ENCODE results near the gene AFF2. TPM values are rescaled to one million over a fixed set of nuclear protein-coding genes. Genes with fewer than 3 reads are reported as not detected.

AFF2 gene
- total RNA-seq, 1 donor from 2014 or later: 3.4 TPM

DNA sequence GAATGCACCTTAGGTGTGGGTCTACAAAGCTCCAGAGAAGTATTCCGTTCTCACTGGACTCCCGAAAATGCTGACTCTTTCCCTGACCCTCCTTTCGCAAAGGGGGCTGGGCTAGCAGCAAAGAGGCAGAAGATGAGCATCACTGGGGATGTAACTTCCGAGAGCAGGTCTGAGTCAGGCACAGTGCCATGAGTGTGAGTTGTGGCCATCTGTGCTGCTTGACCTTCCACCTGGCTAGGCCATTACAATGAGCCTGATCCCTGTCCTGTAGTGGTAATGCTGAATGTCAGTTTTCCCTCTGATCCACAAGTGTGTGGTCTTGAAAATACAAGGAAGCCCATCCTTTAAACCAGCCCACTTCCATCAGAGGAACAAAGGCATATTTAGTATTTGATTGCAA lies 479.4 kb downstream of the AFF2 start:
- Mint-ChIP-seq H3K4me3 (no peak overlapping the region), H3K36me3 (ENCODE audit: low read depth) (no peaks in the 10 kb centered on the region), H3K9me3 (no peaks in the 10 kb centered on the region), H3K4me1 (no peaks in the 10 kb centered on the region), H3K27me3 (no peaks in the 10 kb centered on the region), H3K27ac (no peak overlapping the region)
- intact Hi-C loops (cut with micrococcal nuclease): no loop called here
- no peak for ATAC-seq (ENCODE audit: low read depth)
- no peak for DNase-seq
- TF ChIP-seq, protein P1, sequence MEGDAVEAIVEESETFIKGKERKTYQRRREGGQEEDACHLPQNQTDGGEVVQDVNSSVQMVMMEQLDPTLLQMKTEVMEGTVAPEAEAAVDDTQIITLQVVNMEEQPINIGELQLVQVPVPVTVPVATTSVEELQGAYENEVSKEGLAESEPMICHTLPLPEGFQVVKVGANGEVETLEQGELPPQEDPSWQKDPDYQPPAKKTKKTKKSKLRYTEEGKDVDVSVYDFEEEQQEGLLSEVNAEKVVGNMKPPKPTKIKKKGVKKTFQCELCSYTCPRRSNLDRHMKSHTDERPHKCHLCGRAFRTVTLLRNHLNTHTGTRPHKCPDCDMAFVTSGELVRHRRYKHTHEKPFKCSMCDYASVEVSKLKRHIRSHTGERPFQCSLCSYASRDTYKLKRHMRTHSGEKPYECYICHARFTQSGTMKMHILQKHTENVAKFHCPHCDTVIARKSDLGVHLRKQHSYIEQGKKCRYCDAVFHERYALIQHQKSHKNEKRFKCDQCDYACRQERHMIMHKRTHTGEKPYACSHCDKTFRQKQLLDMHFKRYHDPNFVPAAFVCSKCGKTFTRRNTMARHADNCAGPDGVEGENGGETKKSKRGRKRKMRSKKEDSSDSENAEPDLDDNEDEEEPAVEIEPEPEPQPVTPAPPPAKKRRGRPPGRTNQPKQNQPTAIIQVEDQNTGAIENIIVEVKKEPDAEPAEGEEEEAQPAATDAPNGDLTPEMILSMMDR (IDR thresholded peaks at IDR 0.05): no peak
- ChIA-PET POLR2A (no interaction called here), CTCF (no interaction called here)

- H3K4me1 Mint-ChIP-seq: no peaks in the 10 kb centered on the region
- intact Hi-C loops (cut with micrococcal nuclease): no loop called here
- H3K27me3 Mint-ChIP-seq: no peaks in the 10 kb centered on the region
- DNase-seq (no peak), ATAC-seq (ENCODE audit: low read depth) (no peak)
- no peaks in the 10 kb centered on the region for H3K9me3 Mint-ChIP-seq
- ChIA-PET POLR2A (no interaction called here), CTCF (no interaction called here)
- no peak overlapping the region for H3K27ac Mint-ChIP-seq
- no peaks in the 10 kb centered on the region for H3K36me3 Mint-ChIP-seq (ENCODE audit: low read depth)
- H3K4me3 Mint-ChIP-seq: no peak overlapping the region
- TF ChIP-seq, protein P1 (IDR thresholded peaks at IDR 0.05): no peak
Measured at GRCh38 chrX:148984238-148984637, 483.8 kb downstream of the AFF2 start.

- Mint-ChIP-seq H3K4me1 (no peaks in the 10 kb centered on the region), H3K27me3 (no peaks in the 10 kb centered on the region), H3K9me3 (no peaks in the 10 kb centered on the region), H3K27ac (no peak overlapping the region), H3K4me3 (no peak overlapping the region), H3K36me3 (ENCODE audit: low read depth) (no peaks in the 10 kb centered on the region)
- DNase-seq (no peak), ATAC-seq (ENCODE audit: low read depth) (no peak)
- TF ChIP-seq, protein P1 (IDR thresholded peaks at IDR 0.05): no peak
- intact Hi-C loops (cut with micrococcal nuclease): no loop called here
- POLR2A ChIA-PET: no interaction called here
- CTCF ChIA-PET: no interaction called here
Measured at GRCh38 chrX:148991502-148991901, 491.1 kb downstream of the AFF2 start.

DNA sequence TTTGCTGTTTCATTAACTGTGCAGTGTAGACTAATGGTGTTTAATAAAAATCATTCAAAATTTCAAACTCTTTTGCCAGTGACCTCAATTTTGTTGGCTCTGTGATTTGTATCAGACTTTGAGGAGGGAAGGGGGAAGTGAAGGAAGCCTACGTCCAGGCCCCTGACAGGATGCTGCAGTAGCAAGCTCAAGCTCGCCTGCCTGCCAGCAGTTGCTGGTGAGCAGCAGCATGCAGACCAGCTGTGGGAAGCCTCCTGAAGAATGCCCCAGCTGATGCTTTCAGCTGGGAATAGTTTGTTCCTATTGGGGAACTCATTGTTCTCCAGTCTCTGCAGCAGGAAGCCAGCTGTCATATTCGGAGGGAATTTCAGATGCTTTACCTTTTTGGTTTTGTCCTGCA lies 495.2 kb downstream of the AFF2 start:
- TF ChIP-seq, protein P1 (IDR thresholded peaks at IDR 0.05): no peak
- ChIA-PET CTCF (no interaction called here), POLR2A (no interaction called here)
- intact Hi-C loops (cut with micrococcal nuclease): no loop called here
- Mint-ChIP-seq H3K36me3 (ENCODE audit: low read depth) (no peaks in the 10 kb centered on the region), H3K4me3 (no peak overlapping the region), H3K9me3 (no peaks in the 10 kb centered on the region), H3K27me3 (no peaks in the 10 kb centered on the region), H3K4me1 (no peaks in the 10 kb centered on the region), H3K27ac (no peak overlapping the region)
- ATAC-seq (ENCODE audit: low read depth) (no peak), DNase-seq (no peak)

DNA sequence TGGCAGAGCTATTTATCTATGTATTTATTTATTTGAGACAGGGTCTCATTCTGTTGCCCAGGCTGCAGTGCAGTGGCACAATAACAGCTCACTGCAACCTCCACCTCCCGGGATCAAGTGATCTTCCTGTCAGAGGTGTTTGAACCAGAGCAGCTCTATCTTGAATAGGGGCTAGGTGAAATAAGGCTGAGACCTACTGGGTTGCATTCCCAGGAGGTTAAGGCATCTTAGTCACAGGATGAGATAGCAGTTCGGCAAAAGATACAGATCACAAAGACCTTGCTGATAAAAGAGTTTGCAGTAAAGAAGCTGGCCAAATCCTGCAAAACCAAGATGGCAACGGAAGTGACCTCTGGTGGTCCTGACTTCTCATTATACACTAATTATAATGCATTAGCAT lies 501.9 kb downstream of the AFF2 start:
- H3K27me3 Mint-ChIP-seq: no peaks in the 10 kb centered on the region
- intact Hi-C loops (cut with micrococcal nuclease): loop anchor here (10.0 kb wide), 1 partner anchor 948 kb away; no protein-coding TSS in a partner anchor
- no peak overlapping the region for H3K27ac Mint-ChIP-seq
- H3K4me1 Mint-ChIP-seq: no peaks in the 10 kb centered on the region
- TF ChIP-seq, protein P1 (IDR thresholded peaks at IDR 0.05): no peak
- no peak for ATAC-seq (ENCODE audit: low read depth)
- CTCF ChIA-PET: no interaction called here
- no peak overlapping the region for H3K4me3 Mint-ChIP-seq
- POLR2A ChIA-PET: no interaction called here
- DNase-seq: no peak
- H3K9me3 Mint-ChIP-seq: no peaks in the 10 kb centered on the region
- H3K36me3 Mint-ChIP-seq (ENCODE audit: low read depth): no peaks in the 10 kb centered on the region
